ENCODE results near the gene NCKAP5L.
"Not testable (repeated sequence)": the region's sequence is repeated elsewhere in the genome, so short reads cannot be mapped to it uniquely, and the experiment has no call there.

NCKAP5L gene

DNA sequence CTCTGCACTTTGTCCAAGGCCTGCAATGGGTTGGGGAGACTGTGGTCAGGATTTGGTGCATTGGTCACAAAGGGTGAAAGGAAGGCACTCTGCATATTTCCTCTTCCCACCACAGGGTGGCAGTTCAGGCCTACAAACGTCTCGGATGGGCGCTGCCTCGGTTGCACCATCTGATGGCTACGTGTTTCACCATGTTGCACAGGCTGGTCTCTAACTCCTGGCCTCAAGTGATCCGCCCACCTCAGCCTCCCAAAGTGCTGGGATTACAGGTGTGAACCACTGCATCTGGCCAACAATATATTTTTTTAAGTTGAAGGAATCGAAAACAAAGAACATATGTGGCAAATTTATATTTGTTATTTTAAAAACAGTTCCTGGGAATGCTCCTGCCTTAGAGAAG, 51.8 kb downstream of the NCKAP5L start:
- DNase-seq = peak; percentile 57 to 63

DNA sequence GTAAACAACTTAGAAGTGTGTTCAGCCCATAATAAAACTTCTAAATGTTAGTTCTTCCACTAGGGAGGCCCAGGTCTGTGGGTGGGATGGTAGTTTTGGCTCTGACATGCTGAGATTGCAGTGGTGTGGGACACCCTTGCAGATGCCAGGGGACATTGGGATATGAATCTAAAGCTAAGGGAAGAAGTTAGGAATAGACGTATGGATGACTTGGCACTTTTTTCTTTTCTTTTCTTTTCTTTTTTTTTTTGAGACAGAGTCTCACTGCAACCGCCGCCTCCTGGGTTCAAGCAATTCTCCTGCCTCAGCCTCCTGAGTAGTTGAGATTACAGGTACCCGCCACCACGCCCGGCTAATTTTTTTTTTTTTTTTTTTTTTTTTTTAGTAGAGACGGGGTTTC, 55.1 kb downstream of the NCKAP5L start:
- DNase-seq = not testable (repeated sequence)

DNA sequence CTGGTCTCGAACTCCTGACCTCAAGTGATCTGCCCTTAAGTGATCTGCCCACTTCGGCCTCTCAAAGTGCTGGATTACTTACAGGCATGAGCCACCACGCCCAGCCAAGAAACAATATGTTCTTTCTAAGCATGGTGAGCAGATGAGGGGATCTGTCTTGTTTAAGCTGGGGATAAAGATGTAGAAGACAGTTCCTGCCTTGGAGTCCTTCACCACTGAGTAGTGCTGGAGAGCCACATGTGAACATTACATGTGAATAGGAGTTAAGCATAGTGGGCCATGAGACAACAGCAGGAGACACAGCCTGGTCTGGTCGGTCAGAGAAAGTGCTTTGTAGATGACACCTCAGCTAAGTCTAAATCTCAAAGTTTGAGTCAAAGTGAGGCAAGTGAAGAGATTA, 60.9 kb downstream of the NCKAP5L start:
- DNase-seq = no peak

DNA sequence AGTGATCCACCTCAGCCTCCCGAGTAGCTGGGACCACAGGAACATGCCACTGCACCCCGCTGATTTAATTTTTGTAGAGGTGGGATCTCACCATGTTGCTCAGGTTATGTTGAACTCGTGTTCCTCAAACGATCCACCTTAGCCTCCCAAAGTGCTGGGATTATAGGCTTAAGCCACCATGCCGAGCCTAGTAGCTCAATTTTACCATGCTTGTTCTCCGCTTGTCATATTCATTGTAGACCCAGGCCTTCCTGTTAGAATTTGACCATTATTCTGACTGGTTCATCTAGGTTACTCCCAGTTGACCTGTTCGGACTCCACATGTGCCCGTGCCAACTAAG, 62.1 kb downstream of the NCKAP5L start:
- no peak for DNase-seq

DNA sequence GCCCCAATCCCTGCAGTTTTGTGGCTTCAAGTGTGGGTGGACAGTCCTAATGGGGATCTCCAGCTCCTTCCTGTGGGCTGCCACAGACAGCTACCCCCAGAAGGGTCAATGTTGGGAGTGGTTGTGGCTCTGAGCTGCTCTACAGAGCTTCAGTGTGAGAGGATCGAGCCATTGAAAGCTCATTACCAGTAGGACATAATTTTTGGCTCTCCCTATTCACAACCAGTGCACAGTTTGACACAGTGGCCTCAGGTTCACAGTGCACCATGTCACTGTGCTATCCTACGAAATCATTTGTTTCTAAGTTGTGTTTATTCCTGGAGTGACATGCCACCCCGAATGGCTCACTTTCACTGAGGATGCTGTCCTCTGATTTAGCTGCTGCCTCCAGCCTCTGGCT, 64.1 kb downstream of the NCKAP5L start:
- no peak for DNase-seq

DNA sequence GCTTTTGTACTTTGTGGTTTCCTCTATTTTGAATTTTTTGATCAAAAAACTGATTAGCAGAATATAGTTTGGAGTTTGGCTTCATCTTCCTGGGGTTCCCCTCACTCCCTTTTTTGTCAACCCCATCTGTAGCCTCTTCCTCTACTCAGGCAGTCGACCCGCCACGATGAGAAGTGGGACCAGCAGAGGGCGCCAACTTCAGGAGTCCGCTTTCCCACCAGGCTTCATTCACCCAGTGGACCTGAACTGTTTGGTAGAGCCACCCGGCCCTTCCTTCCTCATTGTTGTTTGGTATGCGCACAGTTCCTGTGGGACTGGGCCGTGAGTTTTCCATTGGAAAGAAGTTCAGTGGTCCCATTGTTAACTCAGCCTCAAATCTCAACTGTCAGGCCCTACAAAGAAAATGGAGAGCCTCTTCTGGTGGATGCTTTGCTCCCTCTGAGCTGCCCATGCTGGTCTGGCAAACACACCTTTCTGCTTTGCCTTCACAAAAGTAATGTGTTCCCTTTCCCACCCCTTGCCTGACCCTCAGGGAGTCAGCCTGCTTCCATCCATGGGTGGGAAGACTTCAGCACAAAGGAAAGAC, 65.1 kb downstream of the NCKAP5L start:
- DNase-seq = peak; percentile 77 to 83

DNA sequence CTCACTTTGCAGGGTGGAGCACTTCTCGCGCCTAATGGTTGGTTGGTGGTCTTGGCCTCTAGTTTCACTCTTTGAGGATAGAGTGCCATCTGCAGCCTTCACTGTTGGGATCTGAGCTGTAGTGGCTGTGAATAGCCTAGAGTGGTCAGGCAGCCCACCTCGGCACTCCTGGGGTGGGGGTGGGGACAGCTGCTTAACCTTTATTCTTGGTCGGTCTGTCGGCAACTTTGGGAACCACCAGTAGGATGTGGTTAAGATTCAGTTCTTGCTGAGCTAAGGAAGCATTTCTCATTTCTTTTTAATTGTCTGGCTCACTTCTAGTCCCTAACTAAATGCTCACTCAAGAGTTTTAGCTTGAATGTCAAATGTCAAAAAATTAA, 65.8 kb downstream of the NCKAP5L start:
- DNase-seq = peak in 1 of 2 donors; percentile 24

DNA sequence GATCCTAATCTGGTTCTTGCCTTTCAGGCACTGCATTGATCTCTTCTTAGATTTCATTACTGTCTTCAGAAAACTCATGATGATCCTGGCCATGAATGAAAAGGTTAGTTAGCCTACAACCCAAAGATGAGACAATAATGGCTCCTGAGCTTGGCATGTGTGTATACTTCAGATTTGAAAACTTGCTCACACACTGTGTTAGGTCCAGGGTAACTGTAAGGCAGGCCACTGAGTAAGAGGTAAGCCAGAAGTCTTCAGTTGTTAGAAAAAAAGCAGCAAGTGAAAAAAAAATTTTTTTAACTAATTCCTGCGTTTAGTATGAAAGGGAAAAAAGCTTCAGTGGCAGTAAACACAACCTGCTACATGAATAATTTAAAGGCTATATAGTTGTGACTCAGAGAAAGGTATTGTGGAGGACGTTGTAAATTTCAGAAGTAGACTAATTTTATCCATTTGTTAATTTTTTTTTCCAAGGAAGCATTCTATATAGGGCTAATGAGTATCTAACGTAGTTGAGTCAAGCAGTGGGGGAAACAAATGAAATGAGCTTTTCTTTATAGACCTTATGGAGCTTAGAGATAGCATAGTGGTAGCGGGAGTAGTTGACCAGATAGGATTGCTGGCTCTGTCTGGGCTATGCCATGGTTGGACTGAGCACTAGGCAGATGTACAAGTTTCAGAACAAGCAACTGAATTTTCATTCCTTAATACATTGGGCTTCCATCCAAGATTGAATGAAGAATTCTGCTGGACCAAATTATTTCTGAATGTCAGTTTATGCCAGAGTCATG, 66.3 kb downstream of the NCKAP5L start:
- no peak for DNase-seq

DNA sequence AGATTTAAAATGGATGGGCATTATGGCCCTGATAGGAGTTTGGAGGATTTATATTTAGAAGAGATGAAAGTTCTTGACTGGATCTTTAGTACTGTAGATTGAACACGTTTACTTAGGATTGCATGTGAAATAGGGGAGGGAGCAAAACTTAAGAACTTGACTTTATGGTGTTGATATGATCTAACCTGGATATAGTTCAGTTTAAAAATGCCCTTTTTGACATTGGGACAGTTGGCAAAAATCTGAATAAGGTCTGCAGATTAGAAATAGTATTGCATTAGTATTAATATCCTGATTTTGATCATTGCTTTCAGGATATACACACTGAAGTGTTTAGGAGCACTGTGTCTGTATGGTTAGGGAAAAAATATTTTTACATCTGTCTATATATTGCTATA, 77.2 kb downstream of the NCKAP5L start:
- no peak for DNase-seq

DNA sequence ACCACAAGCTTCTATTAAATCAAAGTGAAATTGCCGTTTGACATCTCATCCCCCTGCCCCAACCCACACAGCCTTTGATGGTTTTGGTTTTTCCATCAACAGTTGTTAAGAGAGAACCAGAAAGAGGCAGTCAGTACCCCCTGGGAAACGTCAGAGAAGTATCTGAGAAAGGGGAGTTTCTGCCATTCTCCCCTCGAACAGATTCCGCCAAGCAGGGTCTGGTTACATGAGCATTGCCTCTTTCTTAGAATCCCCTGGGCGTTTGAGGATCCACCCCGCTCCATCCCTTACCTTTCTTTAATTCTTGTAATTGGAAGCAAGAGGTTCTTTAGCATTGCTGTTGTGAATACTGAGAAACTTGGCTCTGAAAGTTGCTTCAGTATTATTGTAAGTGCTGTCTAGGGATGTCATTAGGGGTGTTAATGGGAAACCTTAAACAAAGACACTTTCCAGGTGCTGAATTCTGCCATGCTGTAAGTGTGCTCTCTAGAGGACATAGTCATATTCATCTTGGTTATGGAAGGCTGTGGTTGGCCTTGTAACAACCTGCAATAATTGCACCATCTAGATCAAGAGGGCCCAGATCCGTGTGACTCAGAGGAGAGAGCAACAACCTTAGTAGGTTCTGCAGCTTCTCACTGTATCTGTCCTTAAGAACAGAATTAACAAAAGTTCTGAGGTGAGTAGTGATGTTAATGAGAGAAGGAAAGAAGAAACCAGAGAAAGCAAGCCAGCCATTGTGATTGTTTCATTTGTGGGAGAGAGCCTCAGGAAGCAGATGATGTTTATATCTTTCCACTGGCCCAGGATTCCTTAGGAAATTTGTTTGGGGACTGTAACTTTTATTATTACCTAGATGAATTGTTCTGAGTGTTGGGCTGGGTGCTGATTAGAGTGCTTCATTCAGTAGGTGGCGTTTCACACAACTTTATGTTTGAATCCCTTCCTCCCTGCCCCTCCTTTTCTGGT, 77.9 kb downstream of the NCKAP5L start:
- peak; percentile 9 to 32 for DNase-seq

DNA sequence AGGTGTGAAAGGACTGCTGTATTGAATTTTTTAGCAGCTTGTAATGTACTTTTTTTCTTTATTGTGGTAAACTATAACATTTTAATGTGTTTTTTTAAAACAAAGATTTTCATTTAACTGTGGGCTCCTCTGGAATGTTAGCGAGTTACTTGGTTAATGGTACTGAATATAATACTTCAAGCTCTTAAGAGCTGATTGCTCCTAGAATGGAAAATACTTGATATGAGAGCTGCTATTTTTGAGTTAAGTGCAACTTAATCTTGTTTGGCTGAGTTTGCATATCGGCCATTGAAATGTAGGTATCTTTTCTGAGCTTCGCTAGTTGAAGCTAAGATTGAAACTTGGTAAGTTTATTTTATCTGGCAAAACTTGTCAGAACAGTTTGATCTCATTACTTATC, 79.4 kb downstream of the NCKAP5L start:
- DNase-seq = no peak

DNA sequence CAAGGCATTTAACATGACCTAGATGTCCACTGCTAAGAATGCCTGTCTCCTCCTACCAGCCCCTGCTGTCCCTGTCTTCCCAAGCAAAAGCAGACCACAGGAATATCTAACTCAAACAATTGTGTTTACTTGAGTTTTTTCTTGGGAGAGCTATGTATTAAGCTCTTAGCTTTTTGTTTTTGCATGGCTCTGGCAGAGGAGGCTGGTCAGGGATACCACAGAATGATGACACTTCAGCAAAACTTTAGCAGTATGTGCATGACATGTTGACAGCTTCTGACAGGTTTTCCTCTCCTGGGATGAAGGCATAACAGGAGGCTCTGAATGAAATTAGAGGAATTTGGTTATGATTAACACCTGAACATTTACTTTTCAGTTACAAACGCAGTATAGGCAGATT, 79.9 kb downstream of the NCKAP5L start:
- DNase-seq = no peak

DNA sequence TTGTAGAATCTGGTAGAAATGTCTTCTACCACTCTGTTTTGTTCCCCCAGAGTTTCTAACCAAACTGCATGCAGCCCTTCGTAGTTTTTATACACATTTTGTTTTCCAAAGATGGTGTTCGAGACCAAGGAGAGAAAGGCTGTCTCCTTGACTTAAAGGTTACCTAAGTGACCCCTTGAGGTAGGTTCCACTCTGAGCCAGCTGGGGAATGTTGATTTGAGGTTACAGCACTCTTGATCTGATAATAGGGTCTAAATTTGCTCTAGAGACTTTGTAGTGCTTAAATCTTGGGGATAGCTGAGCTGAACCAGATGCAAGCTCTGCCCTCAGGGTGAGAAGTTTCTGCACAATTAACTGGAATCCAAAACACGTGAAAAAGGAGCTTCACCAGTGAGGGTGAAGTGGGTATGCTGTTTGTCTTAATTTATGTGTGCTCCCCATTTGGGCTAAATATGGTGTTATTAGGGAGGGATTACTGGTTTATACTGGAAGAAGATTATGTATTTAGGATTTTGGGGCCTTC, 83.8 kb downstream of the NCKAP5L start:
- DNase-seq = no peak

DNA sequence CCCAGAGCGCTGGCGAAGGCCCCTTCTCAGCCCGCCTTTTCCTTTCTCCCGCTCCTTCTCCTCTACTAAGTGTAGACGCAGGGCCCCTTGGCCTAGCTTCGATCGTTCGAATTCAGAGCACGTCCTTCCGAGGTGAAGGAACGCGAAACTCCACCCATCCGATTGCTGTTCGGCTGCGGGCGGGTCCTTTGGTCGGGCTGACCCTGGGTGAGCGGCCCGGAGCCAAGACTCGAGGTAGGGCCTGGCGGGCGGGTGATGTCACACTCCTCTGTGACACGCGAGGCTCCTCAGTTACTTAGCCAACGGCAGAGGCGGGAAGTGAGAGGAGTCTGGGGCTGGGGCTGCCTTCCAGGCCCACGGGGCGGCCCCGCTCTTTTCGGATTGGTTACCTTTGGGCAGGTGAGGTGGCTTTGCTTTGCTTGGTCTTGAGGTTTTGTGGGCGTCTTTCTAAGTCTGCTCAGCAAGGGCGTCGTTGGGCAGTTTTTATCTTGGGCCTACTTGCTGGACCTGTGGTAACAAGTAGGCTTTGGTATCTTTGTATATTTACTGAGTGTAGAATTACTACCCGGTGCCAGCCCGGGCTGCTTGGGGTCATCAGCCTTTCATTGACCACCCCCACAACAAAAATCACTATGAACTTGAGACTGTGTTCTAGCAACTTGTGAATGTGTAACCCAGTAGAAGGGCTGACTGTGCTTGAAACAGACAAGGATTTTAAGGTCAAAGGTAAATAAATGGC, 86.2 kb downstream of the NCKAP5L start:
- peak; percentile 92 to 93 for DNase-seq

All from CD4-positive, alpha-beta T cell treated with Interleukin-1 beta for 1 hour (primary cell).